ENCODE results near the gene CCNY. TPM values are rescaled to one million over a fixed set of nuclear protein-coding genes. Genes with fewer than 3 reads are reported as not detected.

The CCNY gene
- total RNA-seq, 4 donors from 2014 or later, result 39.2 to 47.8 (median 40.9) TPM

DNA sequence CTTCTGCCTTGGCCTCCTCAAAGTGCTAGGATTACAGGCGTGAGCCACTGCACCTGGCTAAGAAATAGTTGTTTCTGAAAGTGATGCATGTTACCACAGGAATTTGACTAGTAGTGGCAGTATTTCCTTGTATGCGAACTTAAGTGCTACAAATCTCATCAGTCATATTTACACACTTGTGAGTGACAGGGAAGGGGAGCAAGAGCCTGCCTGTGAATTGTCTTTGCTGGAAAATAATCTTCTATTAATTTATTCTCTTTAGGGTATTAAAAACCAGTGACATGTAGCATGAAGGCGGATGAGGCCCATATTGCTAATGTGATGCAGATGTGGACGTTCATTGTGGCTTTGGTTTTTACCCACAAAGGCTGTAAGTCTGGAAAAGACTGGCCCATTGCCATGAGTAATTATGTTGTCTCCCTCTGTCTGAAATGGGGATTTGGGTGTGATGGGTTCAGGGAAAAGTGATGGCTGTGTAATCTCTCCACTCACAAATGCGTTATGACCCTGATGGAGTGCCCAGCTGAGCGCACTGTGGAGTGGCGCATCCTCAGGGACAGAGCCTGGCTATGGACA, 97.6 kb downstream of the CCNY start:
- TF ChIP-seq, protein P1, sequence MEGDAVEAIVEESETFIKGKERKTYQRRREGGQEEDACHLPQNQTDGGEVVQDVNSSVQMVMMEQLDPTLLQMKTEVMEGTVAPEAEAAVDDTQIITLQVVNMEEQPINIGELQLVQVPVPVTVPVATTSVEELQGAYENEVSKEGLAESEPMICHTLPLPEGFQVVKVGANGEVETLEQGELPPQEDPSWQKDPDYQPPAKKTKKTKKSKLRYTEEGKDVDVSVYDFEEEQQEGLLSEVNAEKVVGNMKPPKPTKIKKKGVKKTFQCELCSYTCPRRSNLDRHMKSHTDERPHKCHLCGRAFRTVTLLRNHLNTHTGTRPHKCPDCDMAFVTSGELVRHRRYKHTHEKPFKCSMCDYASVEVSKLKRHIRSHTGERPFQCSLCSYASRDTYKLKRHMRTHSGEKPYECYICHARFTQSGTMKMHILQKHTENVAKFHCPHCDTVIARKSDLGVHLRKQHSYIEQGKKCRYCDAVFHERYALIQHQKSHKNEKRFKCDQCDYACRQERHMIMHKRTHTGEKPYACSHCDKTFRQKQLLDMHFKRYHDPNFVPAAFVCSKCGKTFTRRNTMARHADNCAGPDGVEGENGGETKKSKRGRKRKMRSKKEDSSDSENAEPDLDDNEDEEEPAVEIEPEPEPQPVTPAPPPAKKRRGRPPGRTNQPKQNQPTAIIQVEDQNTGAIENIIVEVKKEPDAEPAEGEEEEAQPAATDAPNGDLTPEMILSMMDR (IDR thresholded peaks at IDR 0.05; ENCODE audit: low read depth), result no peak

DNA sequence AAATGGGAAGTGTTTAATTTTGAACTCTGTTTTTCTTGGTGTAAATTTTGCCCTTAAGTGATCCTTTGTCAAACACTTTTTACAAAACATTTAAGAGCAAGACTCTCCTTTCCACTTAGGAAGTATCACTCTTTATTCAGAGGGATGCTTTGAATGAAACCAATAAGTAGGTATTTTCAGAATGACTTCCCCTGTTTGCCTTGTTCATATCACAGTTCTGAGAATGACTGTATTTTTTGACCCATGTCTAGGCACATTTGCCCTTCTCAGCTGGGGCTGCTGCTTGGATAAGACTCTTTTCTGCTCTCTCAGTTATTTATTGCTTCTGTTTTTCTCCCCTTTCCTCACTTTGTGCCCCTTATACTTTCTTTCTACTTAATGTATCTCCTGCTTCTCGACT, 98.2 kb downstream of the CCNY start:
- TF ChIP-seq, protein P1 (IDR thresholded peaks at IDR 0.05; ENCODE audit: low read depth), result no peak

DNA sequence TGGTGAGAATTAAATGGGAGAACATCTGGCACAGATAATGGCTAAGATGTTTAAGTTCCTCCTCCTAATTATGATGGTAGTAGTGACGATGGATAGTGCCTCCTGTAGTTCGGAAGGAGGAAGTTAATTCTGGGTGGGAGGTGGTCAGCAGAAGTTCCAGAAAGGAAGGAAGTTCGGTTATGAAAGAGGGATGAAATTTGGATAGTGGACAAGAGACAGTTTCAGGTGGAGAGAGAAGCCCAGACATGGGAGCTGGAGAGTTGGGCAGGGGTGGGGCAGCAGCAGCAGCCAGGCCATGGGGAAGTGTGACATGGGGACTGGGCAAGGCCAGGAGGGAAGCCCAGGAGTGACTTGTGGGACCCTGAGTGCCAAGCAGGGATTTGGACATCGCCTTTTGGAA, 99.5 kb downstream of the CCNY start:
- TF ChIP-seq, protein P1 (IDR thresholded peaks at IDR 0.05; ENCODE audit: low read depth), result no peak

DNA sequence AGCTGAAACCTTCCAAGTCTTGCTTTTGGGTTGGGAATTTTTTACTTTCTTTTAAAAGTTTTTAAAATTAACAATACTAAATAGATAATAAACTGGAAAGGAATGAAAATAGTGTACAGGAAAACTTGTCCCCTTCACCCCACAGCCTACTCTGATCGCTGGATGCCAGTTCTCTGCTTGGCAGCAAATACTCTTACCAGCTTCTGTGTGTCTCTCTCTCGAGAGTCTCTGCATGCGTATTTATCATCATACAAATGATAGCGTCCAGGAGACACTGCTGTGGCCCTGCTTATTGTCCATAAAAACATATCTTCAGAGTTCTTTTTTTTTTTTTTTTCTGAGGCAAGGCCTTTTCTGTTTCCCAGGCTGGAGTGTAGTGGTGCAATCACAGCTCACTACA, 101.5 kb downstream of the CCNY start:
- TF ChIP-seq, protein P1 (IDR thresholded peaks at IDR 0.05; ENCODE audit: low read depth), result no peak

DNA sequence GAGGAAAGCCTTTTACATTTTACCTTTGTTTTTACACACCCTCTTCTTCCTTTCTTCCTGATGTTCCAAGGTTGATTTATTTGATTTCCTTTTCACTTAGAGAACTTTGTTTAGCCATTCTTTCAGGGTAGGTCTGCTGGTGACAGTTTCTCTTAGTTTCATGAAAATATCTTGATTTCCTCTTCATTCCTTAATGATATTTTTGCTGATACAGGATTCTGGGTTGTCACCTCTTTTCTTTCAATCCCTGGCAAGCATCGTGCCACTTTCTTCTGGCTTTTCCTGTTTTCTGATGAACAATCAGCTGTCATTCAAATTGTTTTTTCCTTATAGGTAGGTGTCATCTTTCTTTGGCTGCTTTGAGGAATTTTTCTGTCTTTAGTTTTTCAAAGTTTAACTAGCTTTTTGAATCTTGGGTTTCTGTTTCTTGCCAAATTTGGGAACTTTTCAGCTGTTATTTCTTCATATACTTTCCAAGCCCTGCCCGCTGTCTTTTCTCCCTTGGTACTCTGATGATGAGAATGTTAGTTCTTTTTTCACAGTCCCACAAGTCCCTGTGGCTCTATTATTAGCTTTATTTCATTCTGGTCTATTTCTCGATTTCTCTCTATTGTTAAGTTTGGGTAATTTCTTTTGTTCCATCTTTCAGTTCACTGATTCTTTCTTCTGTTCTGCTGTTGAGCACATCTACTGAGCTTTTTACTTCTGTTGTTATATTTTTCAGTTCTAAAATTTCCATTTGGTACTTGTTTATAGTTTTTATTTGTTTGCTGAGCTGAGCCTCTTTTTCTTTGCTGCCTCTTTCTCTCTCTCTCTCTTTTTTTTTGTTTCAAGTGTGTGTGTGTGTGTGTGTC, 102.6 kb downstream of the CCNY start:
- TF ChIP-seq, protein P1 (IDR thresholded peaks at IDR 0.05; ENCODE audit: low read depth), result no peak

DNA sequence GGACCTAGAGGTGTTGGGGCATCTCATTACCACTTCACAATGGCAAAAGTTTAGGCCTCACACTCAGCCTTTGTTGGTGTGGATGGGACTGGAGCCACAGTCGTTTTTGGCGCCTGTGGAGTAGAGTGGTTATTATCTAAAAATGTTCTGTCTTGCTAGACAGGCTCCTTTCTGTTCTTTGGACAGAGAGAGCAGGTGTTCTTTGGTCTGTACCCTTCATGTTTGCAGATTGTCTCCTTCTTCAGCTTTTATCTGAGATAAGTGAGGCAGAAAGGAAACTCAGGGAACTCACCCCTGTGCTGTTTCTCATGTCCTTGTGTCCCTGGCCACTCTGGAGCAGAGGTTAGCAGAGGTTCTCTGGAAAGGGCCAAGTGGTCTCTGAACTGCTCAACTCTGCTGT, 103.7 kb downstream of the CCNY start:
- TF ChIP-seq, protein P1 (IDR thresholded peaks at IDR 0.05; ENCODE audit: low read depth), result no peak

DNA sequence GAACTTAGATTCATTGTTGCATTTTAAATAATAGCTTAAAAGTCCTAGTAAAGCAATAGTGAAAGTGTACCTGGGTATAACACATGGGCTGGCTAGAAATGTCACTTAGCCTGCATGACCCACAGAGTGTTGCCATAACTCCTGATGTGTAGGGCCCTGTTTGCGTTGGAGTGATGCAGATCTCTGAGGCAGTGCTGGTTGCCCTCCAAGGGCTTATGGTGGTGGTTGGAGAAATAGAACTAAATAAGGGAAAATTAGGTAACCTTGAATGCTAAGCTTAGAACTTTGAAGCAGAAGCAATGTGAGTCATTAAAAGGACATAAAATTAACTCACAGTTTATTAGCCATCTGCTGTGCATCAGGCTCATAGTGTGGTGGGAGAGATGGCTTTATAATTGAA, 105.7 kb downstream of the CCNY start:
- TF ChIP-seq, protein P1 (IDR thresholded peaks at IDR 0.05; ENCODE audit: low read depth), result no peak
